SK-N-SH (cell line): ENCODE data around the gene HHAT.

ENCODE experiments used
- CHD2 ChIP-seq: fragments of 150-350 bp; IDR thresholded peaks from 2 replicates; pipeline ENCODE4 v1.6.1; 2018; ENCODE audit warnings: low read length; ENCODE audit not compliant: partially characterized antibody
- CTCF ChIP-seq: fragments of 200-600 bp; sonication (generic); IDR thresholded peaks from 2 replicates; pipeline ENCODE4 v1.6.1; 2017; ENCODE audit warnings: antibody characterized with exemption, mild to moderate bottlenecking, moderate library complexity
- EP300 ChIP-seq, 2 experiments: IDR thresholded peaks; 2 replicates each; pipeline versions ENCODE4 v1.4.0 to v1.6.1; 2012; ENCODE audit warnings: borderline replicate concordance in 1 of 2, low read depth in 1 of 2, low read length in 1 of 2
- EZH2phosphoT487 ChIP-seq: fragments of 200-600 bp; sonication (generic); IDR thresholded peaks from 2 replicates; pipeline ENCODE4 v1.6.1; 2017; ENCODE audit warnings: low read depth, mixed run types, mild to moderate bottlenecking, antibody characterized with exemption, moderate library complexity, borderline replicate concordance
- FOSL2 ChIP-seq: IDR thresholded peaks from 2 replicates; pipeline ENCODE4 v1.4.0; 2012; ENCODE audit warnings: low read depth, mild to moderate bottlenecking, moderate library complexity, borderline replicate concordance
- FOXJ3 ChIP-seq: sonication (generic); formaldehyde crosslinking; IDR thresholded peaks from 2 replicates; pipeline ENCODE4 v1.5.1; 2020; ENCODE audit warnings: mild to moderate bottlenecking, missing genetic modification reagents
- FOXM1 ChIP-seq: IDR thresholded peaks from 2 replicates; pipeline ENCODE4 v1.4.0; 2012; ENCODE audit warnings: low read depth, mild to moderate bottlenecking
- IRF3 ChIP-seq: fragments of 150-350 bp; IDR thresholded peaks from 2 replicates; pipeline ENCODE4 v1.6.1; 2016; ENCODE audit warnings: mild to moderate bottlenecking, low read depth, low read length
- NFIC ChIP-seq: IDR thresholded peaks from 2 replicates; pipeline ENCODE4 v1.4.0; 2012; ENCODE audit warnings: borderline replicate concordance
- POLR2AphosphoS5 ChIP-seq: IDR thresholded peaks from 2 replicates; pipeline ENCODE4 v1.6.1; 2012; ENCODE audit warnings: low read depth, low read length
- RAD21 ChIP-seq: IDR thresholded peaks from 2 replicates; pipeline ENCODE4 v1.6.1; 2012; ENCODE audit warnings: mild to moderate bottlenecking, low read length
- SMC3 ChIP-seq: IDR thresholded peaks from 2 replicates; pipeline ENCODE4 v1.6.1; 2012; ENCODE audit warnings: low read depth, low read length, improper control_type of control experiment
- USF1 ChIP-seq: IDR thresholded peaks from 2 replicates; pipeline ENCODE4 v1.4.0; 2012; ENCODE audit warnings: low read depth, borderline replicate concordance

- TF ChIP-seq IRF3 (no peak), CTCF (no peak), FOXM1 (no peak), CHD2 (no peak), EZH2phosphoT487 (no peak), SMC3 (no peak), FOXJ3 (CRISPR knock-in tag) (no peak), POLR2AphosphoS5 (no peak), NFIC (no peak), RAD21 (no peak), USF1 (no peak), EP300 (IDR thresholded peaks at IDR 0.05; ENCODE audit: borderline replicate concordance in 1 of 2, low read depth in 1 of 2, low read length in 1 of 2) (no peak), FOSL2 (no peak)
These were observed 116.8 kb downstream of the HHAT start for GRCh38 chr1:210445485-210445884.
